ENCODE measurements around the gene NADSYN1. TPM values are rescaled to one million over a fixed set of nuclear protein-coding genes. Genes with fewer than 3 reads are reported as not detected.

Gene NADSYN1
- total and polyA plus RNA-seq, 2 of the 13 experiments (the other 11 are each of a cell fraction or from before 2014, with no cell fraction given), result 35.7 to 51.5 TPM

GRCh38 chr11:71430166-71430565 lies 22.8 kb upstream of the NADSYN1 start:
- FAIRE-seq, result no peak

GRCh38 chr11:71431271-71431670 lies 21.7 kb upstream of the NADSYN1 start:
- POLR2A ChIA-PET, result no interaction called here
- FAIRE-seq (no peak), DNase-seq (ENCODE audit: low spot score) (no peak), ATAC-seq (no peak)
- CTCF ChIA-PET (ENCODE audit: low intra/inter-chr PET ratio, low total read pairs), result no interaction called here
- H3K79me2 ChIP-seq (ENCODE audit: insufficient read depth, low read length), result no peaks in the 10 kb centered on the region
- no TSS peak for BruUV-seq (replicated peaks)
- H3K36me3 ChIP-seq (replicated peaks in 1 of 2; ENCODE audit: control insufficient read depth in 1 of 2, insufficient read depth in 2 of 2, low read length in 2 of 2), result peaks cover 0 to 13% of the 10 kb centered on the region in 2 experiments; a peak in 3 of 5 replicates
- peaks cover 11% of the 10 kb centered on the region; the same call in 1 of the 2 replicates for H4K20me1 ChIP-seq (ENCODE audit: insufficient read depth, low read length)
- H3K9ac ChIP-seq (ENCODE audit: insufficient read depth, low read depth, low read length), result no peak overlapping the region
- H3K4me1 ChIP-seq (ENCODE audit: insufficient read depth, low read length), result peaks cover 55% of the 10 kb centered on the region
- H3K4me2 ChIP-seq (ENCODE audit: low read depth, low read length), result no peak overlapping the region
- H2AFZ ChIP-seq (ENCODE audit: low read length), result no peak overlapping the region
- H3K4me3 ChIP-seq (replicated peaks in 1 of 3; ENCODE audit: insufficient read depth in 1 of 3, low read depth in 2 of 3, low read length in 3 of 3), result no peak overlapping the region
- 53% methylated on average over 2 of the region's 7 CpGs for WGBS (ENCODE audit: low lambda C conversion rate)
- H3K27ac ChIP-seq (ENCODE audit: extremely low read length, insufficient read depth, low read length), result no peak overlapping the region
- in situ Hi-C loops (cut with HindIII; ENCODE audit: extremely low pct_ligation_motif_present, low pct_unique_long_range_greater_than_20kb), result no loop called here
- intact Hi-C loops (cut with micrococcal nuclease; ENCODE audit: unreplicated experiment), result no loop called here
- H3K27me3 ChIP-seq (ENCODE audit: control insufficient read depth in 1 of 2, insufficient read depth in 2 of 2, low read length in 2 of 2), result no peaks in the 10 kb centered on the region; a peak in 1 of 5 replicates
- no peaks in the 10 kb centered on the region for H3K9me3 ChIP-seq (ENCODE audit: low read length)
- no peak for TF ChIP-seq REXO4 (CRISPR knock-in tag; IDR thresholded peaks at IDR 0.05; ENCODE audit: borderline replicate concordance)
- TF ChIP-seq KAT7 (CRISPR knock-in tag; IDR thresholded peaks at IDR 0.05; ENCODE audit: borderline replicate concordance), result no peak
- no peak for TF ChIP-seq YY1 (IDR thresholded peaks at IDR 0.05; ENCODE audit: insufficient read depth, insufficient replicate concordance, low read depth, low read length)
- TF ChIP-seq ZIK1 (CRISPR knock-in tag; IDR thresholded peaks at IDR 0.05; ENCODE audit: borderline replicate concordance, low read depth), result no peak
- TF ChIP-seq STAT6 (CRISPR knock-in tag; IDR thresholded peaks at IDR 0.05; ENCODE audit: borderline replicate concordance), result no peak
- TF ChIP-seq SNAPC5 (CRISPR knock-in tag; IDR thresholded peaks at IDR 0.05; ENCODE audit: borderline replicate concordance), result no peak

More at GRCh38 chr11:71430166-71430565, 22.8 kb upstream of the NADSYN1 start:
- DNase-seq (ENCODE audit: low spot score) (no peak), ATAC-seq (no peak)
- Histone ChIP-seq H3K4me2 (ENCODE audit: low read depth, low read length) (no peak overlapping the region), H3K36me3 (replicated peaks in 1 of 2; ENCODE audit: control insufficient read depth in 1 of 2, insufficient read depth in 2 of 2, low read length in 2 of 2) (0 out of 5 replicates have a peak, but pooled peaks cover 0 to 5% of the 10 kb centered on the region in 2 experiments), H3K9ac (ENCODE audit: insufficient read depth, low read depth, low read length) (no peak overlapping the region), H3K27me3 (ENCODE audit: control insufficient read depth in 1 of 2, insufficient read depth in 2 of 2, low read length in 2 of 2) (no peaks in the 10 kb centered on the region; a peak in 1 of 5 replicates), H4K20me1 (ENCODE audit: insufficient read depth, low read length) (peaks cover 9% of the 10 kb centered on the region; the same call in 1 of the 2 replicates), H3K79me2 (ENCODE audit: insufficient read depth, low read length) (no peaks in the 10 kb centered on the region), H3K4me3 (replicated peaks in 1 of 3; ENCODE audit: insufficient read depth in 1 of 3, low read depth in 2 of 3, low read length in 3 of 3) (no peak overlapping the region), H3K9me3 (ENCODE audit: low read length) (no peaks in the 10 kb centered on the region), H3K27ac (ENCODE audit: extremely low read length, insufficient read depth, low read length) (no peak overlapping the region), H3K4me1 (ENCODE audit: insufficient read depth, low read length) (peaks cover 55% of the 10 kb centered on the region), H2AFZ (ENCODE audit: low read length) (no peak overlapping the region)
- intact Hi-C loops (cut with micrococcal nuclease; ENCODE audit: unreplicated experiment), result no loop called here
- 24% methylated on average over 4 of the region's 9 CpGs for WGBS (ENCODE audit: low lambda C conversion rate)
- CTCF ChIA-PET (ENCODE audit: low intra/inter-chr PET ratio, low total read pairs), result no interaction called here
- in situ Hi-C loops (cut with HindIII; ENCODE audit: extremely low pct_ligation_motif_present, low pct_unique_long_range_greater_than_20kb), result no loop called here
- no TSS peak for BruUV-seq (replicated peaks)
- POLR2A ChIA-PET, result no interaction called here
- no peak for TF ChIP-seq UBTF (CRISPR knock-in tag; IDR thresholded peaks at IDR 0.05)
- TF ChIP-seq ZNF7 (CRISPR knock-in tag; IDR thresholded peaks at IDR 0.05), result peak; percentile 96
- TF ChIP-seq ZNF17 (CRISPR knock-in tag; IDR thresholded peaks at IDR 0.05), result no peak
